GM12892 (cell line): ENCODE data around the gene CHST4.
"Not testable (repeated sequence)": the region's sequence is repeated elsewhere in the genome, so short reads cannot be mapped to it uniquely, and the experiment has no call there.

Experiments used
- DNase-seq: peaks from one replicate; pipeline ENCODE4 v3.0.0; 2011; ENCODE audit not compliant: insufficient read length
- FAIRE-seq: peaks from 2 replicates; lab custom pipeline; 2011; peaks lifted over from hg19 to GRCh38; lab: Jason Lieb, UNC
- POLR2A ChIP-seq: IDR thresholded peaks from 2 replicates; pipeline ENCODE4 v1.6.1; 2011; ENCODE audit warnings: low read depth, low read length, control low read depth
- POLR2AphosphoS5 ChIP-seq: IDR thresholded peaks from 2 replicates; pipeline ENCODE4 v1.6.1; 2011; ENCODE audit warnings: low read depth, low read length, control low read depth
- TAF1 ChIP-seq: IDR thresholded peaks from 2 replicates; pipeline ENCODE4 v1.6.1; 2011; ENCODE audit warnings: low read depth, mild to moderate bottlenecking, control low read depth, low read length, borderline replicate concordance

Gene CHST4

GRCh38 chr16:71532366-71532765 lies 6.1 kb downstream of the CHST4 start:
- FAIRE-seq (no peak), DNase-seq (no peak)
- TF ChIP-seq POLR2AphosphoS5 (no peak), TAF1 (no peak), POLR2A (no peak)

- DNase-seq (no peak), FAIRE-seq (no peak)
- TF ChIP-seq POLR2A (no peak), POLR2AphosphoS5 (no peak), TAF1 (no peak)
These were observed 10.7 kb downstream of the CHST4 start for GRCh38 chr16:71536752-71537499.

- peak; percentile 92 for FAIRE-seq
- DNase-seq: peak; percentile 45
- TF ChIP-seq POLR2A (no peak), POLR2AphosphoS5 (no peak)
These were observed 11.4 kb downstream of the CHST4 start for GRCh38 chr16:71537643-71538042.

GRCh38 chr16:71542377-71542776 lies 16.2 kb downstream of the CHST4 start:
- TF ChIP-seq POLR2A (no peak), TAF1 (no peak), POLR2AphosphoS5 (no peak)
- FAIRE-seq (peak; percentile 76), DNase-seq (no peak)

GRCh38 chr16:71547168-71547567 lies 20.9 kb downstream of the CHST4 start:
- no peak for FAIRE-seq
- TF ChIP-seq POLR2A: no peak
- TF ChIP-seq TAF1: no peak
- no peak for TF ChIP-seq POLR2AphosphoS5
- DNase-seq: no peak

- no peak for TF ChIP-seq TAF1
- TF ChIP-seq POLR2AphosphoS5: no peak
- TF ChIP-seq POLR2A: no peak
- DNase-seq (no peak), FAIRE-seq (no peak)
These were observed 26.7 kb downstream of the CHST4 start for GRCh38 chr16:71552698-71553503.

- no peak for DNase-seq
- TF ChIP-seq TAF1 (no peak), POLR2AphosphoS5 (no peak), POLR2A (no peak)
- FAIRE-seq: no peak
These were observed 29.1 kb downstream of the CHST4 start for GRCh38 chr16:71555230-71555891.

- TF ChIP-seq POLR2A (no peak), POLR2AphosphoS5 (no peak), TAF1 (no peak)
- no peak for DNase-seq
- FAIRE-seq: no peak
These were observed 31.1 kb downstream of the CHST4 start for GRCh38 chr16:71557299-71557698.

GRCh38 chr16:71557954-71558582 lies 31.8 kb downstream of the CHST4 start:
- DNase-seq (no peak), FAIRE-seq (no peak)
- TF ChIP-seq POLR2AphosphoS5 (no peak), TAF1 (no peak), POLR2A (no peak)

GRCh38 chr16:71559855-71560254 lies 33.6 kb downstream of the CHST4 start:
- TF ChIP-seq POLR2AphosphoS5 (no peak), TAF1 (no peak), POLR2A (no peak)
- FAIRE-seq (no peak), DNase-seq (no peak)

- DNase-seq, FAIRE-seq: not testable (repeated sequence)
These were observed 35.7 kb downstream of the CHST4 start for GRCh38 chr16:71561886-71562285.

GRCh38 chr16:71562552-71562951 lies 36.3 kb downstream of the CHST4 start:
- FAIRE-seq (no peak), DNase-seq (no peak)
- TF ChIP-seq POLR2AphosphoS5: no peak
- no peak for TF ChIP-seq POLR2A
- TF ChIP-seq TAF1: no peak
